Esophagus squamous epithelium (tissue), 5 donors: ENCODE measurements around the gene CARD11. TPM values are rescaled to one million over a fixed set of nuclear protein-coding genes. Genes with fewer than 3 reads are reported as not detected.

Experiments
- DNase-seq: peaks from one replicate; lab custom pipeline; 2025; lab: John Stamatoyannopoulos, UW
- H3K27ac ChIP-seq, 4 donors: fragments of 200-600 bp; sonication (generic); one replicate each; pipeline ENCODE4 v1.5.1; 2016 to 2019; ENCODE audit warnings: mild to moderate bottlenecking in 1 of 4
- H3K27me3 ChIP-seq, 4 donors: fragments of 200-600 bp; sonication (generic); 1 replicate in 3 of 4; 2 replicates in 1 of 4; pipeline versions ENCODE4 v1.5.1 to v1.6.0; 2017 to 2021; ENCODE audit warnings: antibody characterized with exemption in 1 of 4
- H3K36me3 ChIP-seq, 3 donors: fragments of 200-600 bp; sonication (generic); one replicate each; pipeline ENCODE4 v1.5.1; 2016 to 2019
- H3K4me1 ChIP-seq, 3 donors: fragments of 200-600 bp; sonication (generic); one replicate each; pipeline ENCODE4 v1.5.1; 2017 to 2019
- H3K4me3 ChIP-seq, 4 donors: fragments of 200-600 bp; sonication (generic); 1 replicate in 3 of 4; 2 replicates in 1 of 4; pipeline ENCODE4 v1.5.1; 2016 to 2019; ENCODE audit warnings: mild to moderate bottlenecking in 2 of 4, moderate library complexity in 1 of 4
- H3K9me3 ChIP-seq, 3 donors: fragments of 200-600 bp; sonication (generic); one replicate each; pipeline ENCODE4 v1.5.1; 2016 to 2019
- POLR2A ChIP-seq, 4 donors: fragments of 450-650 bp; IDR thresholded peaks; one replicate each; pipeline ENCODE4 v1.6.1; 2017; ENCODE audit warnings: antibody characterized with exemption in 4 of 4, mild to moderate bottlenecking in 4 of 4, moderate library complexity in 3 of 4
- WGBS, 2 donors: methylation state at CpG; one replicate each; pipeline ENCODE4 v1.1.5; 2018; 5-methylcytosine and 5-hydroxymethylcytosine counted together
- intact Hi-C: fragments of 100-400 bp; cut with DNase I; formaldehyde crosslinking; loops from one replicate; pipeline ENCODE4 v1.15.0; 2022
- total RNA-seq, 4 donors: library from RNA; depleted of rRNA; stranded (reverse); fragments of >200 nt; gene quantifications; one replicate each; pipeline ENCODE4 v1.1.0, GENCODE V29; 2016
- TF ChIP-seq, protein P1 (sequence below), 6 experiments: fragments of 450-650 bp in 4 of 6; fragments of 200-600 bp in 2 of 6; sonication (generic) in 2 of 6; IDR thresholded peaks; one replicate each; pipeline ENCODE4 v1.5.1; 2016 to 2019; ENCODE audit warnings: antibody characterized with exemption in 6 of 6, mild to moderate bottlenecking in 4 of 6, moderate library complexity in 4 of 6
- donor health status: DM: yes; HTN: yes; CAD: no.

The CARD11 gene
- total RNA-seq, 4 donors from 2014 or later = 0.92 to 2.6 (median 1.6) TPM

GRCh38 chr7:2967253-2967652, 76.4 kb downstream of the CARD11 start:
- no peak overlapping the region for H3K27ac ChIP-seq
- H3K36me3 ChIP-seq = no peaks in the 10 kb centered on the region
- peaks cover 0 to 7% (median 0%) of the 10 kb centered on the region in 3 donors for H3K4me1 ChIP-seq
- WGBS, 2 donors = 86 to 88% methylated on average over 7 of the region's 7 CpGs
- TF ChIP-seq POLR2A (IDR thresholded peaks at IDR 0.05) = no peak
- TF ChIP-seq, protein P1, sequence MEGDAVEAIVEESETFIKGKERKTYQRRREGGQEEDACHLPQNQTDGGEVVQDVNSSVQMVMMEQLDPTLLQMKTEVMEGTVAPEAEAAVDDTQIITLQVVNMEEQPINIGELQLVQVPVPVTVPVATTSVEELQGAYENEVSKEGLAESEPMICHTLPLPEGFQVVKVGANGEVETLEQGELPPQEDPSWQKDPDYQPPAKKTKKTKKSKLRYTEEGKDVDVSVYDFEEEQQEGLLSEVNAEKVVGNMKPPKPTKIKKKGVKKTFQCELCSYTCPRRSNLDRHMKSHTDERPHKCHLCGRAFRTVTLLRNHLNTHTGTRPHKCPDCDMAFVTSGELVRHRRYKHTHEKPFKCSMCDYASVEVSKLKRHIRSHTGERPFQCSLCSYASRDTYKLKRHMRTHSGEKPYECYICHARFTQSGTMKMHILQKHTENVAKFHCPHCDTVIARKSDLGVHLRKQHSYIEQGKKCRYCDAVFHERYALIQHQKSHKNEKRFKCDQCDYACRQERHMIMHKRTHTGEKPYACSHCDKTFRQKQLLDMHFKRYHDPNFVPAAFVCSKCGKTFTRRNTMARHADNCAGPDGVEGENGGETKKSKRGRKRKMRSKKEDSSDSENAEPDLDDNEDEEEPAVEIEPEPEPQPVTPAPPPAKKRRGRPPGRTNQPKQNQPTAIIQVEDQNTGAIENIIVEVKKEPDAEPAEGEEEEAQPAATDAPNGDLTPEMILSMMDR (IDR thresholded peaks at IDR 0.05) = no peak
- H3K4me3 ChIP-seq = no peak overlapping the region
- H3K9me3 ChIP-seq = peaks cover 0 to 19% (median 14%) of the 10 kb centered on the region in 3 donors
- intact Hi-C loops = no loop called here
- peaks cover 0 to 6% (median 0%) of the 10 kb centered on the region in 4 donors for H3K27me3 ChIP-seq
- no peak for DNase-seq

- no peak for DNase-seq
- no peak overlapping the region for H3K27ac ChIP-seq
- H3K4me3 ChIP-seq = no peak overlapping the region
- H3K9me3 ChIP-seq = peaks cover 0 to 19% (median 14%) of the 10 kb centered on the region in 3 donors
- H3K4me1 ChIP-seq = peaks cover 0 to 7% (median 0%) of the 10 kb centered on the region in 3 donors
- 84 to 94% methylated on average over 9 to 11 of the region's 11 CpGs for WGBS, 2 donors
- no peaks in the 10 kb centered on the region for H3K36me3 ChIP-seq
- TF ChIP-seq, protein P1 (IDR thresholded peaks at IDR 0.05) = no peak
- no peak for TF ChIP-seq POLR2A (IDR thresholded peaks at IDR 0.05)
- H3K27me3 ChIP-seq = peaks cover 0 to 3% (median 0%) of the 10 kb centered on the region in 4 donors
- intact Hi-C loops = no loop called here
These were observed 77.1 kb downstream of the CARD11 start for GRCh38 chr7:2966466-2967078.

GRCh38 chr7:2965745-2966270, 77.9 kb downstream of the CARD11 start:
- Histone ChIP-seq H3K4me3 (no peak overlapping the region), H3K27ac (no peak overlapping the region), H3K4me1 (peaks cover 0 to 7% (median 0%) of the 10 kb centered on the region in 3 donors), H3K9me3 (peaks cover 0 to 19% (median 14%) of the 10 kb centered on the region in 3 donors), H3K27me3 (no peaks in the 10 kb centered on the region), H3K36me3 (no peaks in the 10 kb centered on the region)
- WGBS, 2 donors = 64% methylated on average over 1 of the region's 1 CpG; no CpG with 5 or more reads in 1 of the 2 donors
- TF ChIP-seq, protein P1 (IDR thresholded peaks at IDR 0.05) = no peak
- no peak for TF ChIP-seq POLR2A (IDR thresholded peaks at IDR 0.05)
- no peak for DNase-seq
- intact Hi-C loops = no loop called here

DNA sequence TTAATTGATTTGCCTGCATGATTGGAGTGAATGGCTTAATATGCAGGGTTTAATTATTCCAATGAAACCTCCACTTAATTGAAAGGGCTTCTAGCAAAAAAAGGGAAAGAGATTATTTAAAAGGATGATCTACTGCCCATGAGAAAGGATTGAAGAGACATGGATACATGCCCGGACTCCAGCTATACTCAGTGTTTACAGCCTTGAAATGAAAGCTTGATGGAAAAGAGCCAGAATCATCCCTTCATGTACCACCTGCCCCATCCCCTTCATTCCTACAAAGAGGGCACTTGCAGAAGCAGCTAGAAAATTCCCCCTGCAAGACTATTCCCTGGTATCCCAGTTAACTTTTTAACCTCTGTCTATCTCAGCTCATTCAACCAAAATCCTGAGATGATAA, 78.4 kb downstream of the CARD11 start:
- no peaks in the 10 kb centered on the region for H3K27me3 ChIP-seq
- intact Hi-C loops = no loop called here
- H3K36me3 ChIP-seq = no peaks in the 10 kb centered on the region
- H3K4me1 ChIP-seq = peaks cover 0 to 7% (median 0%) of the 10 kb centered on the region in 3 donors
- no peak for DNase-seq
- TF ChIP-seq, protein P1 (IDR thresholded peaks at IDR 0.05) = no peak
- no peak for TF ChIP-seq POLR2A (IDR thresholded peaks at IDR 0.05)
- H3K27ac ChIP-seq = no peak overlapping the region
- 80 to 83% methylated on average over 1 of the region's 1 CpG for WGBS, 2 donors
- peaks cover 0 to 19% (median 14%) of the 10 kb centered on the region in 3 donors for H3K9me3 ChIP-seq
- H3K4me3 ChIP-seq = no peak overlapping the region

GRCh38 chr7:2964208-2964607, 79.5 kb downstream of the CARD11 start:
- Histone ChIP-seq H3K4me1 (peaks cover 0 to 7% (median 0%) of the 10 kb centered on the region in 3 donors), H3K9me3 (peaks cover 0 to 19% (median 14%) of the 10 kb centered on the region in 3 donors), H3K36me3 (no peaks in the 10 kb centered on the region), H3K27ac (no peak overlapping the region), H3K27me3 (peaks cover 0 to 4% (median 0%) of the 10 kb centered on the region in 4 donors), H3K4me3 (no peak overlapping the region)
- intact Hi-C loops = no loop called here
- WGBS, 2 donors = 32 to 46% methylated on average over 2 of the region's 2 CpGs
- no peak for DNase-seq
- no peak for TF ChIP-seq POLR2A (IDR thresholded peaks at IDR 0.05)
- TF ChIP-seq, protein P1 (IDR thresholded peaks at IDR 0.05) = no peak
